Sigmoid colon (tissue), 4 donors: ENCODE data around the gene CAMK4.

Experiments used
- CTCF ChIP-seq, 4 experiments: fragments of 450-650 bp in 3 of 4; fragments of 200-600 bp in 1 of 4; IDR thresholded peaks; one replicate each; pipeline ENCODE4 v1.5.1; 2016 to 2019; ENCODE audit warnings: antibody characterized with exemption in 4 of 4, mild to moderate bottlenecking in 3 of 4, moderate library complexity in 2 of 4
- EP300 ChIP-seq, 4 donors: sonication (generic); formaldehyde crosslinking; IDR thresholded peaks; one replicate each; pipeline ENCODE4 v1.6.1; 2017; ENCODE audit warnings: antibody characterized with exemption in 4 of 4
- POLR2AphosphoS5 ChIP-seq, 4 donors: sonication (generic); formaldehyde crosslinking; IDR thresholded peaks; one replicate each; pipeline ENCODE4 v1.6.1; 2017; ENCODE audit warnings: antibody characterized with exemption in 4 of 4

GRCh38 chr5:111235635-111236034 lies 11.5 kb downstream of the CAMK4 start:
- TF ChIP-seq CTCF (IDR thresholded peaks at IDR 0.05) (no peak), EP300 (IDR thresholded peaks at IDR 0.05) (no peak), POLR2AphosphoS5 (IDR thresholded peaks at IDR 0.05) (no peak)
